HepG2 (cell line): ENCODE measurements around the gene RBL1. TPM values are rescaled to one million over a fixed set of nuclear protein-coding genes. Genes with fewer than 3 reads are reported as not detected.
A peak's percentile ranks its signal among the peaks of the same experiment; 100 is the strongest.
"Not testable (repeated sequence)": the region's sequence is repeated elsewhere in the genome, so short reads cannot be mapped to it uniquely, and the experiment has no call there.

Source experiments
- ATAC-seq: fragments of 200-7000 bp; cut with Tn5 transposase; 3 replicates; pipeline ENCODE4 v1.9.1; 2020; ENCODE audit warnings: mild to moderate bottlenecking, moderate library complexity
- BruUV-seq: library from RNA; stranded (reverse); fragments of 400-500 nt; replicated peaks from 2 replicates; lab custom pipeline; 2021; lab: Mats Ljungman, UMichigan
- CTCF ChIA-PET: fragments of 300-600 bp; formaldehyde crosslinking; extraction: SDS; loops from one replicate; lab custom pipeline; 2021; ENCODE audit warnings: low total read pairs, inconsistent platforms, low intra/inter-chr PET ratio; lab: Yijun Ruan, JAX
- POLR2A ChIA-PET: fragments of 350-600 bp; sonication (Branson Sonifier 250); formaldehyde crosslinking; loops from one replicate; lab custom pipeline; 2020; ENCODE audit warnings: antibody characterized with exemption, inconsistent platforms; lab: Yijun Ruan, JAX
- DNase-seq: peaks from one replicate; pipeline ENCODE4 v3.0.0-alpha.2; 2015; ENCODE audit warnings: low spot score
- FAIRE-seq: peaks from 3 replicates; lab custom pipeline; 2011; peaks lifted over from hg19 to GRCh38; lab: Jason Lieb, UNC
- H2AFZ ChIP-seq: one replicate; pipeline ENCODE4 v1.6.1; 2011; ENCODE audit warnings: low read length, inconsistent platforms
- H3K27ac ChIP-seq: fragments of 300-600 bp; 3 replicates; pipeline ENCODE4 v1.8.0; 2011; ENCODE audit warnings: mixed run types, mild to moderate bottlenecking, mixed read lengths, low read length, inconsistent platforms; ENCODE audit not compliant: insufficient read depth; ENCODE audit errors: extremely low read length
- H3K27me3 ChIP-seq, 2 experiments: fragments of 200-600 bp in 1 of 2; 2 replicates in 1 of 2; 3 replicates in 1 of 2; pipeline versions ENCODE4 v1.6.0 to v1.8.0; 2011; ENCODE audit warnings: low read length in 2 of 2, mild to moderate bottlenecking in 2 of 2, moderate library complexity in 2 of 2, inconsistent platforms in 1 of 2; ENCODE audit not compliant: insufficient read depth in 2 of 2, control insufficient read depth in 1 of 2
- H3K36me3 ChIP-seq, 2 experiments: fragments of 200-600 bp in 1 of 2; replicated peaks in 1 of 2; 2 replicates in 1 of 2; 3 replicates in 1 of 2; pipeline versions ENCODE4 v1.5.1 to v1.8.0; 2011; ENCODE audit warnings: low read length in 2 of 2, inconsistent platforms in 1 of 2; ENCODE audit not compliant: insufficient read depth in 2 of 2, control insufficient read depth in 1 of 2
- H3K4me1 ChIP-seq: 2 replicates; pipeline ENCODE4 v1.5.1; 2012; ENCODE audit warnings: low read length, inconsistent platforms; ENCODE audit not compliant: insufficient read depth
- H3K4me2 ChIP-seq: 2 replicates; pipeline ENCODE4 v1.6.0; 2011; ENCODE audit warnings: low read depth, low read length, inconsistent platforms
- H3K4me3 ChIP-seq, 3 experiments: fragments of 200-600 bp in 1 of 3; sonication (generic), shearing (Covaris generic) in 1 of 3; replicated peaks in 1 of 3; 2 replicates each; pipeline ENCODE4 v1.5.1; 2011 to 2016; ENCODE audit warnings: low read length in 3 of 3, inconsistent platforms in 2 of 3, low read depth in 2 of 3, mild to moderate bottlenecking in 2 of 3, control low read depth in 1 of 3, mixed read lengths in 1 of 3; ENCODE audit not compliant: insufficient read depth in 1 of 3
- H3K79me2 ChIP-seq: one replicate; pipeline ENCODE4 v1.6.1; 2011; ENCODE audit warnings: low read length, inconsistent platforms; ENCODE audit not compliant: insufficient read depth
- H3K9ac ChIP-seq: 2 replicates; pipeline ENCODE4 v1.6.0; 2011; ENCODE audit warnings: mild to moderate bottlenecking, low read depth, low read length, inconsistent platforms; ENCODE audit not compliant: insufficient read depth
- H3K9me3 ChIP-seq: 2 replicates; pipeline ENCODE4 v1.5.1; 2012; ENCODE audit warnings: mild to moderate bottlenecking, low read length
- H4K20me1 ChIP-seq: 2 replicates; pipeline ENCODE4 v1.6.0; 2011; ENCODE audit warnings: inconsistent platforms, mild to moderate bottlenecking, low read length, moderate library complexity; ENCODE audit not compliant: insufficient read depth
- GTF3A ChIP-seq: sonication (generic); formaldehyde crosslinking; conservative IDR thresholded peaks from 2 replicates; pipeline ENCODE4 v1.4.0; 2020; ENCODE audit warnings: mild to moderate bottlenecking, missing genetic modification reagents
- KLF6 ChIP-seq: IDR thresholded peaks from 2 replicates; pipeline ENCODE4 v1.8.0; 2016; ENCODE audit warnings: missing biosample characterization, missing genetic modification reagents
- MAFF ChIP-seq: IDR thresholded peaks from 2 replicates; pipeline ENCODE4 v1.6.1; 2011; ENCODE audit warnings: low read depth, low read length, improper control_type of control experiment
- MAFK ChIP-seq, 2 experiments: IDR thresholded peaks in 1 of 2; conservative IDR thresholded peaks in 1 of 2; 2 replicates each; pipeline ENCODE4 v1.6.1; 2011; ENCODE audit warnings: improper control_type of control experiment in 2 of 2, low read length in 2 of 2
- SMC3 ChIP-seq: IDR thresholded peaks from 2 replicates; pipeline ENCODE4 v1.6.1; 2011; ENCODE audit warnings: low read length, improper control_type of control experiment
- SNAI1 ChIP-seq: sonication (generic); formaldehyde crosslinking; IDR thresholded peaks from 2 replicates; pipeline ENCODE4 v1.5.0; 2020; ENCODE audit warnings: mild to moderate bottlenecking, missing genetic modification reagents, borderline replicate concordance
- ZNF362 ChIP-seq: sonication (generic); formaldehyde crosslinking; IDR thresholded peaks from 2 replicates; pipeline ENCODE4 v1.4.0; 2020; ENCODE audit warnings: missing genetic modification reagents, mild to moderate bottlenecking, borderline replicate concordance
- ZNF7 ChIP-seq: IDR thresholded peaks from 2 replicates; pipeline ENCODE4 v1.6.1; 2016; ENCODE audit warnings: missing biosample characterization, missing genetic modification reagents
- WGBS: methylation state at CpG from one replicate; pipeline ENCODE4 v1.1.6; 2017; ENCODE audit warnings: low lambda C conversion rate; 5-methylcytosine and 5-hydroxymethylcytosine counted together
- in situ Hi-C: cut with HindIII; loops from 2 replicates; pipeline ENCODE4 v1.10.0; 2017; ENCODE audit warnings: low pct_unique_long_range_greater_than_20kb; ENCODE audit not compliant: extremely low pct_ligation_motif_present
- intact Hi-C: fragments of 100-400 bp; cut with micrococcal nuclease; formaldehyde crosslinking; loops from one replicate; pipeline ENCODE4 v1.10.0; 2022; ENCODE audit not compliant: unreplicated experiment
- polyA plus RNA-seq, 8 experiments: library from polyadenylated mRNA; depleted of rRNA in 3 of 8; stranded (reverse) in 7 of 8; unstranded in 1 of 8; fragments of >200 nt; fragmentation: Illumina TruSeq in 4 of 8; extraction: Trizol in 4 of 8; gene quantifications; 2 replicates each; pipeline versions ENCODE4 v1.2.1 to v1.2.3, GENCODE V29; 2011 to 2016; ENCODE audit warnings: low read depth in 4 of 8, missing spikeins in 1 of 8, mixed read lengths in 1 of 8; ENCODE audit not compliant: insufficient read depth in 1 of 8
- total RNA-seq, 5 experiments: library from RNA; depleted of rRNA; stranded (reverse); fragments of >200 nt; fragmentation: Illumina TruSeq; extraction: Trizol; gene quantifications; 2 replicates each; pipeline ENCODE4 v1.2.3, GENCODE V29; 2016; ENCODE audit warnings: low read depth in 1 of 5

The RBL1 gene
- total and polyA plus RNA-seq, 2 of the 13 experiments (the other 11 are each of a cell fraction or from before 2014, with no cell fraction given) = 6.0 to 27.5 TPM

GRCh38 chr20:37071481-37071911, 24.3 kb downstream of the RBL1 start (continued):
- TF ChIP-seq SMC3 (no peak), KLF6 (CRISPR knock-in tag) (no peak), ZNF362 (CRISPR knock-in tag) (no peak), SNAI1 (CRISPR knock-in tag) (no peak), GTF3A (no peak)

GRCh38 chr20:37069563-37069962, 26.2 kb downstream of the RBL1 start:
- not testable (repeated sequence) for FAIRE-seq

GRCh38 chr20:37066168-37066567, 29.6 kb downstream of the RBL1 start:
- no peak for FAIRE-seq
- H3K4me1 ChIP-seq = no peaks in the 10 kb centered on the region
- H3K9ac ChIP-seq = no peak overlapping the region
- WGBS = 92% methylated on average over 2 of the region's 2 CpGs
- H3K4me2 ChIP-seq = no peak overlapping the region
- intact Hi-C loops (no loop called here), in situ Hi-C loops (no loop called here)
- H4K20me1 ChIP-seq = no peaks in the 10 kb centered on the region
- H3K4me3 ChIP-seq = no peak overlapping the region
- CTCF ChIA-PET = no interaction called here
- TF ChIP-seq MAFK (conservative IDR thresholded peaks at IDR 0.05 in 1 of 2, IDR thresholded peaks at IDR 0.05 in 1 of 2; ENCODE audit: low read length in 2 of 2) (peak; percentile 90 to 94), MAFF (peak; percentile 91), ZNF7 (CRISPR knock-in tag) (no peak)
- POLR2A ChIA-PET = no interaction called here
- H2AFZ ChIP-seq = no peak overlapping the region
- no peak overlapping the region for H3K27ac ChIP-seq
- H3K79me2 ChIP-seq = no peaks in the 10 kb centered on the region
- no peak for DNase-seq
- H3K27me3 ChIP-seq = no peaks in the 10 kb centered on the region
- TSS peak; percentile 42 for BruUV-seq
- peaks cover 18 to 51% of the 10 kb centered on the region in 2 experiments for H3K36me3 ChIP-seq
- no peaks in the 10 kb centered on the region for H3K9me3 ChIP-seq
- ATAC-seq = no peak

More at GRCh38 chr20:37069563-37069962, 26.2 kb downstream of the RBL1 start:
- BruUV-seq, H3K4me2 ChIP-seq, H3K27ac ChIP-seq, H3K79me2 ChIP-seq, POLR2A ChIA-PET, in situ Hi-C loops, ATAC-seq, DNase-seq, H3K4me1 ChIP-seq, H2AFZ ChIP-seq, CTCF ChIA-PET, H3K9ac ChIP-seq, intact Hi-C loops, H3K9me3 ChIP-seq, H4K20me1 ChIP-seq, H3K4me3 ChIP-seq, H3K27me3 ChIP-seq: not testable (repeated sequence)
- WGBS = 97% methylated on average over 16 of the region's 25 CpGs
- peaks cover 19 to 44% of the 10 kb centered on the region in 2 experiments for H3K36me3 ChIP-seq
